Fibroblast of peridontal ligament (primary cell): ENCODE results near the gene SLC39A11.
A peak's percentile ranks its signal among the peaks of the same experiment; 100 is the strongest.

Experiments
- DNase-seq: peaks from one replicate; pipeline ENCODE4 v3.0.0-alpha.2; 2010; ENCODE audit errors: extremely low read depth

SLC39A11 gene

DNA sequence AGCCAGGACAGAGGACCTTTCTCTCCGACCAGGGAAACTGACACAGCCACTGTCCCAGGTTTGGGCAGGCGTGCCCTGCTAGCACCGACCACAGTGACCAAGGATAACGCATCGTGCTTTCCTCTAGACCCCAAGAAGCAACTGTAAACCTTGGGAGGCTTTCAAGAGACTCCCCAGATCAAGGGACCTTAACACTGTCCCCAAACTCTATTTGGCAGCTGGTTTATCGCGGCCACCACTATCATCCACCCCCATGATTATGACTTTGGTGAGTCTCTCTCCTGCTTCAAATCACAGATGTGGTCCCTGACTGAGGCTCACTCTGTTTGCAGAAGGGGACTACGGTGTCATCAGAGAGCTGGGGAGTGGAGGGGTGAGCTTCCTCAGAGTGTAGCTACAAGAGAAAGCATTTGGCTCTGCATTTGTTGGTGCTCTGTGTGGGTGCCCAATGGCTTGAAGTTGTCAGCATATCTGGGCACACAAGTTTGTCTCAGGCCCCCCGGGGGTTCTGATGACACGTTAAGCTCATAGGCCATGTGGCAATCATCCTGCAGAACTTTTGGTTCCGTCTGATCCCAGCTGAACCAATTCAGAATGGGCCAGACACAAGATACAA is 408.0 kb downstream of the SLC39A11 start:
- DNase-seq = no peak

DNA sequence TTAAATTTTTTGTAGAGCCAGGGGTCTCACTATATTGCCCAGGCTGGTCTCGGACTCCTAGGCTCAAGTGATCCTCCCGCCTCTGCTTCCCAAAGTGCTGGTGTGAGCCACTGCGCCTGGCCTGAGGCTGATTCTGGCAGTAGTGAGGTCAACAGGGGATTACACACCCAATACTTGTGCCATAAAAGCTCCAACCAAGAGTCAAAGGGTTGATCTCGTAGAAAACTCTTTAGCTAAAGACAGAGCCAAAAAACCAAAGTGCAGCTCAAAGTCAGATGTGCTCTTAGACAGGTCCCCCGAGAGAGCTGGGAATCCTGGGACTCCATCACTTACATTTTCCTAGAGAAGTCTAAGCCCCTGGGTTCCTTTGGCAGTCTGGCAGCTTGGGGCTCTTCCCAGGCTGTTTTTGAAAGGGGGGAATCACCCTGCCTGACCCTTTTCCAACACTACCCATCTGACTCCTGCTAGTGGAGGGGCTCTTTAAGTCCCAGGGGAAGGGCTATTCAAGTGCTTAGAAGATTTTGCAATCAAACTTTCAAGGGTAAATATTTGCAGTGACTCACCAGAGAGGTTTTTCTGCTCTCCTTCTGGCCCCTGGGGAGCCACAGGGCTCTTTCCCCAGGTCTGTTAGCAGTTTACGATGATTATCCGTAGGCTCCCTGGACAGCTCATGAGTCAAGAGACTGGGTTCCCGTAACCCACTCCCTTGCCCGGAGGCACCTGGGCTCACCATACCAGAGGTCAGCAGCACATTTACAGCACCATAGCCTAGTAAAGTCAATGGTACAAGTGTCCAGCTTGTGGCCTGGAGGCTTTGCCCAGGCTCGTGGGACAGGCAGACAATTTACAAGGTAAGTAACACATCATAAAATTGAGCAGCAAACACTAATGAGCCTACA is 408.7 kb downstream of the SLC39A11 start:
- DNase-seq = peak; percentile 95

DNA sequence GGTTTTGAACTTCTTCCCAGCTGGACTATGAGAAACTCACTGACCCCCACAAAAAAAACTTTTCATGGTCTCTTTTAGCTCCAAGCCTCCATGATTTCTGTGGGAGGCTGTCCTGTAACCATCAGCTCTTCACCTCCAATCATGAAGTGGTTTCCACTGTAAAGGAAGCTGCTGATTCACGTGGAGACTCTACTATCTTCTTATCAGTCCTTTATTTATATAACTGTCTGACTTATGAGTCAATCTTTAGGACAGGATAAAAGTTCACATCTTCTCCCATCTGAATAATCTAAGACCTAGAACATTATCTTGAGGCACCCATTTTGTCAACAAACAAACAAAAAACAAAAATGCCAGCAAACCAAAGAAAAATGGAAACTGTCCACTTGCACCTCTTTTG is 409.9 kb downstream of the SLC39A11 start:
- no peak for DNase-seq

DNA sequence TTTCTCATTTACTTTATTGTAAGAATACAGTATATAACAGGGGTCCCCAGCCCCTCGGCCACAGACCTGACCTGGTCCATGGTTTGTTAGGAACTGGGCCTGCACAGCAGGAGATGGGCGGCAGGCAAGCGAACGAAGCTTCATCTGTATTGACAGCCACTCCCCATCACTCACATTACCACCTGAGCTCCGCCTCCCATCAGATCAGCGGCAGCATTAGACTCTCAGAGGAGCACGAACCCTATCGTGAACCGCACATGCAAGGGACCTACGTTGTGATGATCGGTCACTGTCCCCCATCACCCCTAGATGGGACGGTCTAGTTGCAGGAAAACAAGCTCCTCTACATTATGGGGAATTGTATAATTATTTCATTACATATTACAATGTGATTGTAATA is 410.6 kb downstream of the SLC39A11 start:
- DNase-seq = no peak

DNA sequence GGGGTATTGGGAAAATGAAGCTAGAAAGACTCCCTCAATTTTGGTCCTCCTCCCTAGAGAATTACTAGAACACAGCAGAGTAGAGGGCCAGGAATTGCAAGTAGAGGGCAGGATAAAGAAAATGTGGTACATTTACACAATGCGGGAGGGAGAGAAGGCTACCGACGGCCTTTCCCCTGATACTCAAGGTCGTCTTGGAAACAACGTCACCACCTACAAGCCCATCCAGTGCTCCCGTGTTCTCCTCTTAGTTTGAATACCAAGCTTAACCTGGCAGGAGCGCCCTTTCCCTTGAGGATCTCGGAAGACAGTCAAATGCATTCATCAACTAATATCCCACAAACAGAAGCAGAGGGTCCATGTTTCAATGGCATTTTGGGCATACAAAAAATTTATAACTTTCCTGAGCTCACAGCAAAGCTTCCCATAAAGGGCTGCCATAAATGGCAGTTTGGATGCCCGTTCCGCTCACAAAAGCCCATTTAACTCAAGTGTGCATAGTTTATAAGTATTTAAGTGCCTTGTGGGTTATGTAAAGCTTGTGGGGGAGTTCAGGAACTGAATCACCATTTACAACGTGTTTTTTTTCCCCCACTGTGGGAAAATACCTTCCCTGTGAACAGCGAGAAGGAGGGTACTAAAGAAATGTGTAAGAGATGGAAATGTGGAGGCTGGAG is 414.6 kb downstream of the SLC39A11 start:
- no peak for DNase-seq

DNA sequence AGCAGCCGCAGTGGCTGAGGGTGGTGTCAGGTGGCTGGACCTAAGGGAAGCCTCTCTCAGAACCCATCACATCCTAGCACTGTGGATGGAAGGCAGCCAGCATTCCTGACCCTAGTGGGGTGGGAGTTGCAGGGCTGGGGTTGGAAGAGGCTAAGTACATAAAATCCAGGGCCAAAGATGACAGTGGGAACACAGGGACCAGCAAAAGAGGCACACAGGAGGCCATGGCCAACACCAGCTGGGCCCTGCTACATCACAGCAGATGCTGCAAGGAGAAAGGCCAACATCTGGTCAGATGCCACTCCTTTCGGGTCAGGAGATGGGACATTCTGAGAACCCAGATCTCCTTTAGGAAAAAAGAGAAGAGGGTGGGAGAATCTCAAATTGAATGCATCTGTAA is 415.4 kb downstream of the SLC39A11 start:
- no peak for DNase-seq

DNA sequence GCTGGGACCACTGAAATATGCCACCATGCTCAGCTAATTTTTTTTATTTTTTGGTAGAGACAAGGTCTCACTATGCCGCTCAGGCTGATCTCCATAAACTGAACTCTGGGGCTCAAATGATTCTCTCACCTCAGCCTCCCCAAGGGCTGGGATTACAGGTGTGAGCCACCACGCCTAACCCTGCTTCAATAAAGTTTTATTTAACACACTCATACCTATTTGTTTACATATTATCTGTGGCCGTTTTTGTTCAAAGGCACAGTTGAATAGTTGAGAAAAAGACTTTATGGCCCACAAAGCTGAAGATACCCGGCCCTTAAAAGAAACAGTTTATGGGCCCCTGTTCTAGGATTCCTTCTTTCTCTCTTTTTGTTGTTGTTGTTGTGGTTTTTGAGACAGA is 419.8 kb downstream of the SLC39A11 start:
- no peak for DNase-seq

DNA sequence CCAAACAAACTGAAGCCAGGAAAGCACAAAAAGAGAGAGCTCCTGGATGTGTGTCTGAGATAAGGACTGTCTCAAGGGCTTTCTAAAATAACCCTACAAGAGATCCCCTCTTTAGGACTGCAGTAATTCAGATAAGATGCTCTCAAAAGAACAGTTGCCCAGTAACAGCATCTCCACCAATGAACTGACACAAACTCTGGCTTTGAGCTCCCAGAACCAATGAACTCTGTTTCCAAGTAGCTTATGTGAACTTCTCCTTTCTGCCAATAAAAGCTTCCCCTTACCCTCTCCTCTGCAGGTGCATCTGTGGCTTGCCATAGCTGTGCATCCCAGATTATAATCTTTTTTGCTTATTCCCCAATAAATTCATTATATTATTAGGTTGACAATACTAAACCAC is 421.5 kb downstream of the SLC39A11 start:
- DNase-seq = no peak

DNA sequence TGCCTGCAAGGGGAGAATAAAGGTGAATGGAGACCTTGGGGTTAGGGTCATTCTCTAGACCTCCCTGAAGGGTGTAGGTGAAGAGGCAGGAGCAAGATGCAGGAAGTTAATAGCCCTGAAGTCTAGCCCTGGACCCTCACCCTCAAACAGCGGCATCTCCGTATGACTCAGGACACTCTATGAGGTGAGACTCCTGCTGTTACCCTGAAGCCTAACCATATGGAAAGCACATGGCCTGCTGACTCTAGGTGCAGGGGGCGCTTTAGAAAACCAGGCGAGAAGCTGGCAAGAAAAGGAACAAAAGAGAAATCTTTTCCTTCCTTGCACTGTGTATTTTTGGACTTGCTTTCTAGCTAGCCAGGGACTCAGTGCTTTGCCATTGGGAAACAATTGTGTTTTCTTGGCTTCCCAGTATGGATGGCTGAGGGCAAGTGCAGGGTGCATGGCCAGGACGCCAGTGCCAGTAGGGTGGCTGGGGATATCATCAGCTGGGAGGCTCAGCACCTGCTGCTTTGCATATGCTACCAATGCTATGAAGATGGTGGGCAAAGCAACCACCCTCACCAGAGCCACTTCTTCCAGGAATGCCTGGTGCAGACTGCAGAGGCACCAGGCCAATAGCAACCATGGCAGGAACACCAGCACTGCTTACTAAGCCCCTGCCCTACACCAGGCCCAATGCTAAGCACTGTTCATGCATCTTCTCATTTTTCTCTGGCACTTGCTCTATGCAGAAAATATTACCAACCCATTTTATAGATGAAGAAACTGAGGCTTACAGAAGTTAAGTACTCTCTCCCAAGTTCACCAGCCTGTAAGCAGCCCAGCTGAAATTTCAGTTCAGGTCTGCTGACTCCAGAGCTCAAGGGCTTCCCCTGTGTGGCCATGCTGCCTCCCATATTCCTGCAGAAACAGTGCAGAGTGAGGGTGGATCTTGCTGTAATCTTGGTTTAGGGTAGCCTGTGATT is 425.1 kb downstream of the SLC39A11 start:
- DNase-seq = no peak

DNA sequence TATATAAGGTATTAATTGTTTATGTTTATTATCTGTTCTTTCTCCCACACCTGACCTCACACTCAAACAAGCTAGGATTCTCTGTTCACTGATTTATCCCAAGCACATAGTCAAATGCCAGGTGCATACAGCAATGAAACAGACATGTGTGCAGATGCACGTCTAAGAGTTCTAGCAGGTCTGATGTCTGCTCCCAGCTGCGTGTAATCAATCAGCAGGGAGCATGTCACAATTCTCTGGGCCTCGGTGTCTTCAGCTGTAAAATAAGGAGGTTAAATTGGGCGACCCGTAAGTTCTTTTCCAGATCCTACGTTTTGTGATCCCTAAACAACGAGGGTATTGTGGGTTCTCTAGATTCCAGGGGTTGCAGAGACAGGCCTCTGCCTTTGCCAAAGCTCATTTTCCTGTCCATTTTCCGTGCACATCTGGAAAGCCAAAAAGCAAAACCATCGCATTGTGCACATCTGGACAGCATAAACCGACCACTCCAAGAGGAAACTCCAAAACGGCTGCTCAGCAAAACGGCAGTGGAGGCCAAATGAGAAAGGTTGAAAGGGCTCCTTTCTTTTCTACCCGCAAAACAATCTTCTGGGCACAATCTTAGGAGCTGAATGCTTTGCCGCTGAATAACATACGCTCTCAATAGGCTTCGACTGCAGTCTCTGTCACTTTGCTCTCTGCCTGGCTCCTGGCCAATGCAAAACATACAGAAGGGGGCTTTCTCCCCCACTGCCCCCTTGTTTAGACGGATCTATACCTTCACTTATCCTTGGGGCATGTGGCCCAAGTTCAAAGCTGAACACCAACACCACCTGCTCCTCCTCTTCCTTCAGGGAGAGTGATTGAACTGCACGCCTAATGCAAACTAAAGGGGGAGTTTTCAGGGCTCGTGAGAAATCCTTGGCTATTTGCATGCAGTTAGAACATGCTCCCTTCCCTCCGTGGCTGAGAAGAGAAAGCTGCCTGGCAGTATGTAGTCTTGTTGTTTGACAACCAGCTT is 426.3 kb downstream of the SLC39A11 start:
- peak; percentile 39 for DNase-seq

DNA sequence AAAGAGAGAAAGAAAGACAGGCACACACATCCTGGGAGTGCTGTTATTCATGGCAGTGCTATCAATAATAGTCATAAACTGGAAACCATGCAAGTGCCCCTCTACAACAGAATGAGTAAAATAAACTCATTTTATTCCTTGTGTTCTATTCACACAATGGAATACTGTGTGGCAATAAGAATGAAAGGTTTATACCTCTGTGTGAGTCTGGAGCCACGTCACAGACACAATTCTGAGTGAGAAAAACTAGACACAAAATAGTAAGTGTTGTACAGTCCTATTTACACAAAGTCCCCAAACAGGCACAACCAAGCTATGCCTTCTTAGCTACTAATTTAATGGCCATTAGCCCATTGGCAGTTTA is 429.7 kb downstream of the SLC39A11 start:
- no peak for DNase-seq

DNA sequence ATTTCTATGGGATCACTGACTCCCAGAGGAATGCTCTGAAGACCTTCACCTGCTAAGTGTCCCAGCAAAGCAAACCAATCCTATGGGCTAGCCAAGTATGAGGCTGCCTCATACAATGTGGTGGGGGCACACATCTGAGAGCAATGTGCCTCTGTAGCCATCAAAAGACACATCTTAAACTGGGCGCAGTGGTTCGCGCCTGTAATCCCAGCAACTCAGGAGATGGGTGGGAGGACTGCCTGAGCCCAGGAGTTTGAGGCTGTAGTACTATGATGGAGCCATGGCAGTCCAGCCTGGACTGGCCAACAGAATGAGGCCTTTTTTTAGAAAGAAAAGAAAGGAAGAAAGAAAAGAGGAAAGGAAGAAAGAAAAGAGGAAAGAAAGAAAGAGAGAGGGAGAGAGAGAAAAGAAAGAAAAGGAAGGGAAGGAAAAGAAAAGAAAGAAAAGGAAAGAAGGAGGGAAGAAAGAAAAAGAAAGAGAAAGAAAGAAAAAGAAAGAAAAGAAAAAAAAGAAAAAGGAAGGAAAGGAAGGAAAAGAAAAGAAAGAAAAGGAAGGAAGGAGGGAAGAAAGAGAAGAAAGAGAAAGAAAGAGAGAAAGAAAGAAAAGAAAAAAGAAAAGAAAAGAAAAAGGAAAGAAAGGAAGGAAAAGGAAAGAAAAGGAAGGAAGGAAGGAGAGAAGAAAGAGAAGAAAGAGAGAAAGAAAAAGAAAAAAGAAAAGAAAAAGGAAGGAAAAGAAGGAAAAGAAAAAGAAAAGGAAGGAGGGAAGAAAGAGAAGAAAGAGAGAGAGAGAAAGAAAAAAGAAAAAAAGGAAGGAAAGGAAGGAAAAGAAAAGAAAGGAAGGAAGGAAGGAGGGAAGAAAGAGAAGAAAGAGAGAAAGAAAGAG is 430.3 kb downstream of the SLC39A11 start:
- DNase-seq = no peak

DNA sequence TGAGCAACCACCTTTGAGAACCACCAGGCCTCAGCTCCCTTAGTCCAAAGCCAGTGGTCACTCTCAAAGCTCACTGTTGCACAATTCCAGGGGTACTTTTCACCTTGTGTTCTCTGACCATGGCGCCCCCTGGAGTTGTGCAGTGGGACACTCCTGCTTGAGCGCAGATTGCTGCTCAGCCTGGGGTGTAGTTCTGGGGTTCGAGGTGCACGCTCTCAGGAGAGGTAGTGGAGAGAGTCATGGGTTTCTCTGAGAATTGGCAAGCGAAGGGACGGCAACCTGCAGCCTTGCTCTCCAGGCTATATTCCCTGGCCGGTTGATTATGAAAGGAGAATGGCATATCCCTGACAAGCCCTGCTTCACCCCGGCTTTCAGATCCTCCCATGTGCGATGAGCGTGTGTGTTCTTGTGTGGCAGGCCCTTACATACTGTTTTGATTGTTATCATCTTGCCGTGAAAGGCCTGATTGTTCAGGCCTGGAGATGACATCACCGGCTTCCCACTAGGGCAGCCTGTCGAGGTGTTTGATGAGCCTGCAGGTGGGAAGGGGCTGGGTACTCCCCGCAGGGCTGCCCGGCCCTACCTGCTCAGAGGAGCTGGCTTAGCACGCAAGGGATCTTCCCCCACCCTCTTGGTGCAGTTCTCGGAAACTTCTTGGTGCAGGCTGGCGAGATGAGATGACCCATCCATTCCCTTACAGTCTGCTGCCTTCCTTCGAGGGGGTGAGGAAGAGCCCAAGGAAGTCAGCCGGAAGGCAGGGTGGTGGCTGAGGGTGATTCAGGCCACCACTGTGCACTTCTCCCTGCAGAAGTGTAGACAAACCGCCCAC is 431.2 kb downstream of the SLC39A11 start:
- no peak for DNase-seq

DNA sequence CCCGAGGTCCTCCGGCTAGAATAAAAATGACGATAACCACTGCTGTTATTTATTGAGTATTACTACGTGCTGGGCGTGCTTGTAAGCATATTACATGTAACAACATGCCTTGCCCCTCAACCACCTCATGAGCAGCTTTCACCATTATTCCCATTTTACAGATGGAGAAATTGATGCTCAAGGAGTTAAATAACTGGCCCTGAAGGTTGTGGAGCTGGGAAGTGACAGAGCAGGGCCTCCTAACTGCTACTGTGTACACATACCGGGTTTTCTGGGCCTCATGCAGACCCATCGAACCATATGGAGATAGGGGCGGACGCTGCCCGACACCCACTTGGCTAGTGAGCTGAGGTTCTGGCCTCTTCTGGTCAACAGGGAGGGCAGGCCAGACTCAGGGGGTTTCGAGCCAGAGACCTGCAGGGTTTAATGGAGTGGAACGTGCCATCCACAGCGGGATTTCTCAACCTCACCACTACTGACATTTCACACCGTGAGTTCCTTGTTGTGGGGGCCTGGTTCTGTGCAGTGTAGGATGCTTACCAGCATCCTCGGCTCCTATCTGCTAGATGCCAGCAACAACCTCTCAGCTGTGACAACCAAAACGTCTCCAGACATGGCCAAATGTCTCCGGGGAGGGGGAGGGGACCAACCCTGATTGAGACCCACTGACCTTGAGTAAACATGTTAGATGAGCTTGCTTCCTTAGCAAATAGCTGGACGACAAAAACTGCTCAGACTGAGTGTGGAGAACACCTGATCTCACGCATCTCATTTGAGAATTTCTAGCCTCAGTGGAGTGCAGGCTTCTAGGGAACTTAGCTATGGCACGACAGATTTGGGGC is 432.0 kb downstream of the SLC39A11 start:
- DNase-seq = no peak

DNA sequence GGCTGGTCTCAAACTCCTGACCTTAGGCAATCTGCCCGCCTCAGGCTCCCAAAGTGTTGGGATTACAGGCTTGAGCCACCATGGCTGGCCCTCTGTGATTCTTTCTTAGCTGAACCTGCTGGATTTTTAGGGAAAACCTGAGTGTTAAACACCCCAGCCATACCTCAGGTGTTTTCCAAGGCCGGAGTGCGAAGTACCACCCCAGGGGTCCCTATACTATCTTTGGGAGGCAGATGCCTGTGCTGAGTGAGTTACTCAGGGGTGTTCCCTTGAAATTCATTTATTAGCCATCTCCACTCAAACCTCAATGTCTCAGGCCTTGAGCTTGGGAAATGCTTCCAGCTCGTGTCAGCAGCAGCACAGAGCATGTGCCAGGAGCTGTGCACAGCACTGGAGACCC is 432.7 kb downstream of the SLC39A11 start:
- DNase-seq = no peak

DNA sequence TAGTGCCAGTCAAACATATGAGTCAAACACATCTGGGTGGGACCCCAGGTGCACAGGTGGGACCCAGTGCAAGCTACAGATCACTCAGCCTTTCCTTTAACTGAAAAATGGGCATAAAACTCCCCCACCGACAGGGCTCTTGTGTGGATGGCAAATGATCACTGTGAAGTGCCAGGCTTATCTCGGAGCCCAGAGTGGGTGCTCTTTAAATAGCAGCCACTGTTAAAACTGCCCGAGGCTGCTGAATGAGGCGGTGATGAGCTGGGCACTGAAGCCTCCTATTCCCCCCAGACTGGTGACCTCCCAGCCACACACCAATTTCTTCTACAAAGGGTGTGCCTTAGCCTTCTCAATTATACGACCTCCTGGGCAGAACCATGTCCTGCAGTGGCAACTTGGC is 433.8 kb downstream of the SLC39A11 start:
- DNase-seq = no peak

DNA sequence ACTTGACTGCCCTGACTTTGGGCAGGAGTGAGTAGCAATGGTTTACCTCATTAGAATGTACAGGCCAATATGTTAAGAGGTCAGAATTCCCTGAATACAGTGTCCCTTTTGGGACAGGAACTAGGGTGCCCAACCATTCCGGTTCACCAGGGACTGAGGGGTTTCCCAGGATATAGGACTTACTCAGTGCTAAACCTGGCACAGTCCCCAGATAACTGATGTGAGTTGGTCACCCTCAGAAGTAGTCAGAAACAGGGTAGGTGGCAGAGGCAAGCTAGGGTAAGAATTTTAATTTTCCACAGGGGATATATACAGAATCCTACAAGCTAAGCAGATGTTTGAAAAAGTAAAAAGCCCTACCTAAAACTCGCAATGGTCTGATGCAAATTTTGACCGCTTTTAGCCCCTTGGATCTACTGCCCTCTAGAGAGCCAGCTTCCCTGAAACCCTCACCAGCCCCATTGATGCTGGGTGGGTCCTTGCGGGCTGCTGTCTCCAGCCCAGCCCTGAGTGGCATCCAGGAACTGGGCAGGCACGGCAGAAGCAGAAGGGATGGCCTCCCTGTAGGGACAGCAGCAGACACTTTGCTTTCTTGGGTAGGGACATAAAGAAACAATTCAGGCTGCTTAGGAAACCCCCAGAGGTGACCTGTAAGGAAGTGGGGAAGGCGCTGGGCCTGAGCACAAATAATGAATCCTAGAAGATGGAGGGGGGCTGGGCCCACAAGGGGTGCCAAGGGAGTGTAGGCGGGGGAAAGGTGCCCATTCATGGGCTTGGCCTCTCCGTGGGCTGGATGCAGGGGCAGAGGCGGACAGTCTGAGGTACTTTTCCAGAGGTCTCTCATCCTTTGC is 434.8 kb downstream of the SLC39A11 start:
- DNase-seq = peak; percentile 2
